Neural cell (in vitro differentiated cells): ENCODE data around the gene PLSCR4. TPM values are rescaled to one million over a fixed set of nuclear protein-coding genes. Genes with fewer than 3 reads are reported as not detected.

Source experiments
- H2AFZ ChIP-seq: fragments of 200-600, 300-800 bp; sonication (generic), shearing (Covaris generic); 2 replicates; pipeline ENCODE4 v1.6.0; 2014; ENCODE audit warnings: low read depth, mild to moderate bottlenecking, antibody characterized with exemption, low read length, moderate library complexity
- H3F3A ChIP-seq: fragments of 200-600 bp; shearing (Covaris generic); 2 replicates; pipeline ENCODE4 v1.6.1; 2016; ENCODE audit warnings: mild to moderate bottlenecking, moderate library complexity, mixed read lengths, antibody characterized with exemption, low read length; ENCODE audit not compliant: insufficient read depth, poor library complexity, severe bottlenecking
- H3K27ac ChIP-seq: fragments of 200-600, 300-800 bp; sonication (generic), shearing (Covaris generic); 2 replicates; pipeline ENCODE4 v1.5.1; 2014; ENCODE audit warnings: mild to moderate bottlenecking, low read length, moderate library complexity
- H3K27me3 ChIP-seq: fragments of 300-800, 200-600 bp; sonication (generic), shearing (Covaris generic); 2 replicates; pipeline ENCODE4 v1.6.0; 2014; ENCODE audit warnings: mild to moderate bottlenecking, low read depth, low read length, moderate library complexity; ENCODE audit not compliant: insufficient read depth
- H3K36me3 ChIP-seq: fragments of 300-800, 200-600 bp; sonication (generic), shearing (Covaris generic); 2 replicates; pipeline ENCODE4 v1.5.1; 2014; ENCODE audit warnings: mild to moderate bottlenecking, antibody characterized with exemption, low read length, moderate library complexity; ENCODE audit not compliant: insufficient read depth
- H3K4me2 ChIP-seq: fragments of 300-800, 200-600 bp; sonication (generic), shearing (Covaris generic); 2 replicates; pipeline ENCODE4 v1.6.0; 2014; ENCODE audit warnings: mild to moderate bottlenecking, low read length
- H3K4me3 ChIP-seq: fragments of 300-800, 200-600 bp; sonication (generic), shearing (Covaris generic); 2 replicates; pipeline ENCODE4 v1.5.1; 2014; ENCODE audit warnings: mild to moderate bottlenecking, low read length, moderate library complexity
- H3K79me2 ChIP-seq: fragments of 200-600 bp; shearing (Covaris generic); replicated peaks from 2 replicates; pipeline ENCODE4 v1.6.0; 2014; ENCODE audit warnings: mild to moderate bottlenecking, low read length, moderate library complexity; ENCODE audit not compliant: insufficient read depth
- H3K9ac ChIP-seq: fragments of 300-800, 200-600 bp; sonication (generic), shearing (Covaris generic); 2 replicates; pipeline ENCODE4 v1.6.1; 2016; ENCODE audit warnings: mild to moderate bottlenecking, low read length, mixed read lengths
- H3K9me2 ChIP-seq: fragments of 200-600 bp; shearing (Covaris generic); 2 replicates; pipeline ENCODE4 v1.6.1; 2016; ENCODE audit warnings: mild to moderate bottlenecking, low read length, mixed read lengths; ENCODE audit not compliant: insufficient read depth
- H3K9me3 ChIP-seq: fragments of 200-600, 300-800 bp; sonication (generic), shearing (Covaris generic); 2 replicates; pipeline ENCODE4 v1.6.1; 2016; ENCODE audit warnings: mild to moderate bottlenecking, mixed run types, low read length, moderate library complexity, mixed read lengths
- H4K20me1 ChIP-seq: fragments of 200-600 bp; shearing (Covaris generic); 2 replicates; pipeline ENCODE4 v1.6.1; 2016; ENCODE audit warnings: mild to moderate bottlenecking, mixed run types; ENCODE audit not compliant: insufficient read depth
- CTCF ChIP-seq: fragments of 450-650 bp; IDR thresholded peaks from 2 replicates; pipeline ENCODE4 v1.5.1; 2014; ENCODE audit warnings: antibody characterized with exemption, mild to moderate bottlenecking, moderate library complexity; ENCODE audit not compliant: poor library complexity, severe bottlenecking
- EP300 ChIP-seq: fragments of 450-650 bp; conservative IDR thresholded peaks from 2 replicates; pipeline ENCODE4 v1.6.1; 2014; ENCODE audit warnings: antibody characterized with exemption, mild to moderate bottlenecking, moderate library complexity; ENCODE audit not compliant: poor library complexity, severe bottlenecking
- EZH2 ChIP-seq: fragments of 200-600, 300-800 bp; shearing (Covaris generic), sonication (generic); IDR thresholded peaks from 2 replicates; pipeline ENCODE4 v1.6.1; 2014; ENCODE audit warnings: antibody characterized with exemption, low read length, borderline replicate concordance, mild to moderate bottlenecking; ENCODE audit not compliant: insufficient read depth, poor library complexity, severe bottlenecking
- MXI1 ChIP-seq: fragments of 450-650 bp; conservative IDR thresholded peaks from 2 replicates; pipeline ENCODE4 v1.6.1; 2014; ENCODE audit warnings: antibody characterized with exemption, mild to moderate bottlenecking; ENCODE audit not compliant: poor library complexity, severe bottlenecking
- POLR2AphosphoS5 ChIP-seq: IDR thresholded peaks from 2 replicates; pipeline ENCODE4 v1.6.1; 2012
- RAD21 ChIP-seq: fragments of 450-650 bp; conservative IDR thresholded peaks from 2 replicates; pipeline ENCODE4 v1.6.1; 2014; ENCODE audit warnings: antibody characterized with exemption, mild to moderate bottlenecking, moderate library complexity
- REST ChIP-seq: IDR thresholded peaks from 2 replicates; pipeline ENCODE4 v1.6.1; 2012; ENCODE audit warnings: borderline replicate concordance
- SMC3 ChIP-seq: fragments of 450-650 bp; conservative IDR thresholded peaks from 2 replicates; pipeline ENCODE4 v1.6.1; 2014; ENCODE audit warnings: antibody characterized with exemption, mild to moderate bottlenecking, moderate library complexity; ENCODE audit not compliant: poor library complexity
- TAF1 ChIP-seq: IDR thresholded peaks from 2 replicates; pipeline ENCODE4 v1.6.1; 2012; ENCODE audit warnings: low read depth
- polyA plus RNA-seq: library from polyadenylated mRNA; depleted of rRNA; stranded (reverse); fragments of >200 nt; gene quantifications from 2 replicates; pipeline ENCODE4 v1.2.3, GENCODE V29; 2014

PLSCR4 gene
- polyA plus RNA-seq, 1 donor from 2014 or later, result not detected

DNA sequence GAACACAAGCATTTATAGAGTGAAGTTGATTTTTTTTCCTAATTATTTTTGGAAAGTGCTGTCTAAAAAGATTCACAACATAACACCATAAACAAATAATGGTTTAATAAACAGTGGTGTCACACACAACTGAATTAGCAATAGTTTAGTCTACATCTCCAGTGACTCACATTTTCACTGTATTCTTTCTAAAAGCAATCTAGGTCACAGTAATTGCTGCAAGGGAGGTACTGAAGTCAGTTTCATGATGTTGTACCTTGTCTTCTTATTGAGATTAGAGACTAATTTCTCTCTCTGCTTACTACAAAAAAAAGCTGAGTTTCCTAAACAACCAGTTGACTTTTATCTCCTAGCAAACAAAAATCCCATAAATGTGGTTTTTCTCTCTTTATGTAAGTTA is 29.6 kb downstream of the PLSCR4 start:
- Histone ChIP-seq H3K27ac (no peak overlapping the region), H3K9me3 (no peaks in the 10 kb centered on the region), H3K27me3 (no peaks in the 10 kb centered on the region), H4K20me1 (no peaks in the 10 kb centered on the region), H2AFZ (no peak overlapping the region), H3F3A (no peaks in the 10 kb centered on the region), H3K9ac (no peak overlapping the region), H3K79me2 (no peaks in the 10 kb centered on the region), H3K36me3 (no peaks in the 10 kb centered on the region), H3K4me3 (no peak overlapping the region), H3K9me2 (no peaks in the 10 kb centered on the region), H3K4me2 (no peak overlapping the region)
- TF ChIP-seq RAD21 (no peak), TAF1 (no peak), POLR2AphosphoS5 (no peak), REST (no peak), CTCF (no peak), SMC3 (no peak), EP300 (no peak), EZH2 (no peak), MXI1 (no peak)

DNA sequence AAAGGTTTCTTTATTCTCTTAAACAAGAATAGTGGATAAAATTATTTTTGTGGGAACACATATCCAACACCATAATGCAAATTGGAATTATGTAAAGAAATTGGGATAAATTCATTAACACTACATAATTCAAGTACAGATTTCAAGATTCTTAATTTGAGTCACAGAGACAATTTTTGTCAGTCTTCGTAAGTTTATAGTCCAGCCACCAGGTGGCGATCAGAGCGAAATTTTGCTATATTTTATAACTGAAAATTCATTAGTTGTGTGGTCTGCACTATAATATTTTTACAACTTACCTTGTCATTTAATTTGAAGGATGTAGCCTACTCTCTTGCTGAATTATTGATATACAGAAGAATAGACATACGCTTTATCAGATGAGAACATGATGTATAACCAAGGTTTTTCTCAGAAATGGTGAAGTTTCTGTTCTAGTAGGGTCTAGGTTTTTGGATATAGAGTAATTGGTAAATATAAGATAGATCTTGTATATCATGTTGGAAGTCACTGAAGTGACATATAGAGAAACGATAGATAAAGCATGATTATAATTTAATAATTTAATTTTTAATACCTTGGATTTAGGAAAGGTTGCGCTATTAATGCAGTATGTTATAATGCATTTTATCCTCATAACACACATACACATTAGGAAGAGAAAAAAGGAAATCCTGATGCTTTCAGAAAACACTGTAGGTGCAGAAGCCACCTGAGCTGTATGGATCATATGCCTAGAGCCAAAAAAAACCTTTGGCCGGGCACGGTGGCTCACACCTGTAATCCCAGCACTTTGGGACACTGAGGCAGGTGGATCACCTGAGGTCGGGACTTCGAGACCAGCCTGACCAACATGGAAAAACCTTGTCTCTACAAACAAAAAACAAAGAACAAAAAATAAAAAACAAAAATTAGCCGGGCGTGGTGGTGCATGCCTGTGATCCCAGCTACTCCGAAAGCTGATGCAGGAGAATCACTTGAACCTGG is 31.7 kb downstream of the PLSCR4 start:
- no peak overlapping the region for H3K27ac ChIP-seq

More for the DNA sequence above, 31.7 kb downstream of the PLSCR4 start:
- no peaks in the 10 kb centered on the region for H4K20me1 ChIP-seq
- no peak overlapping the region for H3K4me3 ChIP-seq
- no peaks in the 10 kb centered on the region for H3F3A ChIP-seq
- no peaks in the 10 kb centered on the region for H3K9me2 ChIP-seq
- no peaks in the 10 kb centered on the region for H3K79me2 ChIP-seq
- TF ChIP-seq SMC3, result peak; percentile 86
- peak; percentile 74 for TF ChIP-seq RAD21
- no peak for TF ChIP-seq REST
- TF ChIP-seq EP300, result no peak
- peak; percentile 74 for TF ChIP-seq CTCF
- no peaks in the 10 kb centered on the region for H3K9me3 ChIP-seq
- no peaks in the 10 kb centered on the region for H3K27me3 ChIP-seq
- no peak overlapping the region for H2AFZ ChIP-seq
- no peak overlapping the region for H3K4me2 ChIP-seq
- H3K36me3 ChIP-seq, result no peaks in the 10 kb centered on the region
- no peak overlapping the region for H3K9ac ChIP-seq
